ENCODE results near the gene IRX6. TPM values are rescaled to one million over a fixed set of nuclear protein-coding genes. Genes with fewer than 3 reads are reported as not detected.

IRX6 gene
- total and polyA plus RNA-seq, 2 of the 8 experiments (the other 6 are each of a cell fraction or from before 2014, with no cell fraction given), result 0.61 TPM; not detected in 1

DNA sequence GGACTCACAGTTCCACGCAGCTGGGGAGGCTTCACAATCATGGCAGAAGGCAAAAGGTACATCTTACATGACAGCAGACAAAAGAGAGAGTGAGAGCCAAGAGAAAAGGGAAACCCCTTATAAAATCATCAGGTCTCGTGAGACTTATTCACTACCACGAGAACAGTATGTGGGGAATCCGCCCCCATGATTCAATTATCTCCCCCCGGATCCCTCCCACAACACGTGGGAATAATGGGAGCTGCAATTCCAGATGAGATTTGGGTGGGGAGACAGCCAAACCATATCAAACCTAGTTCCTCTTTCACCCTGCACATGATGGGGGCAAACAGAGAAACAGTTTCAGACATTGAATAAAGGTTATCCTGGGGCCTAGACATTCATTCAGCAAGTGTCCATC is 32.2 kb upstream of the IRX6 start (continued):
- TF ChIP-seq CBX8 (IDR thresholded peaks at IDR 0.05; ENCODE audit: borderline replicate concordance, low read depth, low read length) (no peak), EZH2 (IDR thresholded peaks at IDR 0.05; ENCODE audit: low read depth, low read length, severe bottlenecking) (no peak), SUZ12 (IDR thresholded peaks at IDR 0.05; ENCODE audit: low read length) (no peak)
